Mesenchymal stem cell (in vitro differentiated cells and primary cell): ENCODE measurements around the gene GDF9.

Experiments used
- DNase-seq: peaks from one replicate; pipeline ENCODE4 v3.0.0-alpha.2; 2013
- H2AFZ ChIP-seq: one replicate; pipeline ENCODE4 v1.6.1; 2013; ENCODE audit warnings: low read depth, mild to moderate bottlenecking, control low read depth, inconsistent platforms, low read length, moderate library complexity
- H2AK5ac ChIP-seq: 2 replicates; pipeline ENCODE4 v1.6.1; 2013; ENCODE audit warnings: low read length, moderate library complexity, mild to moderate bottlenecking, inconsistent platforms; ENCODE audit not compliant: severe bottlenecking
- H2BK120ac ChIP-seq: one replicate; pipeline ENCODE4 v1.6.1; 2013; ENCODE audit warnings: low read depth, mild to moderate bottlenecking, inconsistent platforms, low read length, moderate library complexity
- H2BK12ac ChIP-seq, 2 experiments: one replicate each; pipeline ENCODE4 v1.6.1; 2013; ENCODE audit warnings: inconsistent platforms in 2 of 2, low read length in 2 of 2, mild to moderate bottlenecking in 2 of 2, moderate library complexity in 2 of 2, control low read depth in 1 of 2
- H2BK15ac ChIP-seq: one replicate; pipeline ENCODE4 v1.6.1; 2013; ENCODE audit warnings: mild to moderate bottlenecking, low read depth, inconsistent platforms; ENCODE audit not compliant: poor library complexity, severe bottlenecking
- H2BK5ac ChIP-seq: 2 replicates; pipeline ENCODE4 v1.6.1; 2013; ENCODE audit warnings: low read depth, mild to moderate bottlenecking, low read length, control low read depth, inconsistent platforms; ENCODE audit not compliant: poor library complexity, severe bottlenecking
- H3K14ac ChIP-seq, 2 experiments: one replicate each; pipeline ENCODE4 v1.6.1; 2013; ENCODE audit warnings: inconsistent platforms in 2 of 2, low read length in 2 of 2, control low read depth in 1 of 2, mild to moderate bottlenecking in 1 of 2, moderate library complexity in 1 of 2
- H3K18ac ChIP-seq, 2 experiments: one replicate each; pipeline ENCODE4 v1.6.1; 2013; ENCODE audit warnings: inconsistent platforms in 2 of 2, low read length in 2 of 2, control low read depth in 1 of 2, low read depth in 1 of 2, mild to moderate bottlenecking in 1 of 2
- H3K23ac ChIP-seq, 2 experiments: one replicate each; pipeline ENCODE4 v1.6.1; 2013; ENCODE audit warnings: inconsistent platforms in 2 of 2, low read length in 2 of 2, mild to moderate bottlenecking in 2 of 2, moderate library complexity in 2 of 2, control low read depth in 1 of 2
- H3K27ac ChIP-seq: 2 replicates; pipeline ENCODE4 v1.5.1; 2013; ENCODE audit warnings: mild to moderate bottlenecking, moderate library complexity, low read length, control low read depth, inconsistent platforms; ENCODE audit not compliant: poor library complexity, severe bottlenecking
- H3K27me3 ChIP-seq, 2 experiments: 2 replicates each; pipeline versions ENCODE4 v1.6.1 to v1.7.0; 2013; ENCODE audit warnings: low read length in 2 of 2, mild to moderate bottlenecking in 2 of 2, moderate library complexity in 2 of 2, control low read depth in 1 of 2, inconsistent platforms in 1 of 2; ENCODE audit not compliant: control insufficient read depth in 1 of 2, insufficient read depth in 1 of 2
- H3K36me3 ChIP-seq, 2 experiments: 2 replicates each; pipeline versions ENCODE4 v1.6.1 to v1.7.0; 2013; ENCODE audit warnings: low read length in 2 of 2, control low read depth in 1 of 2, inconsistent platforms in 1 of 2, low read depth in 1 of 2, mild to moderate bottlenecking in 1 of 2; ENCODE audit not compliant: insufficient read depth in 2 of 2, control insufficient read depth in 1 of 2
- H3K4ac ChIP-seq, 2 experiments: one replicate each; pipeline ENCODE4 v1.6.1; 2013; ENCODE audit warnings: inconsistent platforms in 2 of 2, low read length in 2 of 2, mild to moderate bottlenecking in 2 of 2, moderate library complexity in 2 of 2, control low read depth in 1 of 2, low read depth in 1 of 2
- H3K4me1 ChIP-seq: 2 replicates; pipeline ENCODE4 v1.6.1; 2013; ENCODE audit warnings: low read depth, low read length, control low read depth; ENCODE audit not compliant: control insufficient read depth, insufficient read depth
- H3K4me2 ChIP-seq: 2 replicates; pipeline ENCODE4 v1.6.1; 2013; ENCODE audit warnings: low read length, mild to moderate bottlenecking, inconsistent platforms; ENCODE audit not compliant: poor library complexity, severe bottlenecking
- H3K4me3 ChIP-seq, 2 experiments: 2 replicates each; pipeline versions ENCODE4 v1.5.1 to v1.7.0; 2013; ENCODE audit warnings: low read length in 2 of 2, mild to moderate bottlenecking in 2 of 2, control low read depth in 1 of 2, low read depth in 1 of 2; ENCODE audit not compliant: insufficient read depth in 1 of 2
- H3K79me1 ChIP-seq: replicated peaks from 2 replicates; pipeline ENCODE4 v1.6.1; 2013; ENCODE audit warnings: mild to moderate bottlenecking, control low read depth, low read length, inconsistent platforms; ENCODE audit not compliant: poor library complexity, severe bottlenecking
- H3K9ac ChIP-seq: 2 replicates; pipeline ENCODE4 v1.7.0; 2013; ENCODE audit warnings: mild to moderate bottlenecking, low read length, moderate library complexity
- H3K9me3 ChIP-seq: 2 replicates; pipeline ENCODE4 v1.7.0; 2013; ENCODE audit warnings: mild to moderate bottlenecking, low read length; ENCODE audit not compliant: control insufficient read depth
- H4K8ac ChIP-seq: one replicate; pipeline ENCODE4 v1.6.1; 2013; ENCODE audit warnings: inconsistent platforms, mild to moderate bottlenecking, low read length, moderate library complexity
- H4K91ac ChIP-seq: one replicate; pipeline ENCODE4 v1.6.1; 2013; ENCODE audit warnings: mild to moderate bottlenecking, low read length, inconsistent platforms
- WGBS: methylation state at CpG from one replicate; pipeline ENCODE4 v1.1.7; 2013; ENCODE audit warnings: mixed read lengths; 5-methylcytosine and 5-hydroxymethylcytosine counted together

Gene GDF9

DNA sequence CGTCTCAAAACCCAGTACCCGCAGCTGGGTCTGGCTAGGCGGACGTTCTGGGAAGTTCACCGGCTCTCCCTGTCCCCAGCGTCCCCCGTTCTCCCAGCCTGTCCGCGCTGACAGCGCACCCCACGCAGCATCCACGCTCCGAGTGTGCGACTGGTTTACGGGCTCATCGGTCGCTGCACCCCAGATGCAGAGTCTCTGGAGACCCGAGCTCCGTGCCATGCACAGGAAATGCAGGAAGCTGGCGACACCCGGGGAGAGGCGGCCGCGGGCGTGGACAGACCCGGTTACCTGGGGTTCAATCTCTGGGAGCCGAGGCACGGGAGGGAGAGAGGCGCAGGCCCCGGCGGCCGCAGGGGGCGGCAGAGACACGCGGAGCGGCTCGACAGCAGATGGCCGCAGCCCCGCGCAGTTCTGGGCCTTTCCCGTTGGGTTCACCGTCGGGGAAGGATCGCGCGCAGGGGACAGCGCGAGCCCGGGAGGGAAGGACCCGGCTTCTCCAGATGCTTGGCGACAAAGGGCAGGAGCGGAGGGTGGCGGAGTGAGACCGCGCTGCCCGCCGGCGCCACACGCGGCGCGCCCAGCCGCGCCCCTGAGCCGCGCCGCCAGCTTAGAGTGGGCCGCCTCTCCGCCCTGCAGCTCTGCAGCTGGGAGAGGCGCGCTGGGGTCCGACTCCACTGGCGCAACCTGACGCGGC is 36.4 kb downstream of the GDF9 start:
- peaks cover 2 to 13% of the 10 kb centered on the region in 2 experiments for H3K36me3 ChIP-seq
- no peak overlapping the region for H2AK5ac ChIP-seq
- 8% methylated on average over 61 of the region's 75 CpGs for WGBS
- H2BK12ac ChIP-seq, result peak overlapping the region in 1 of 2 experiments; percentile 81
- H2BK15ac ChIP-seq, result peak overlapping the region; percentile 52
- peaks cover 13% of the 10 kb centered on the region for H3K4me1 ChIP-seq
- peak overlapping the region; percentile 51 to 64 for H3K4ac ChIP-seq
- H3K27me3 ChIP-seq, result no peaks in the 10 kb centered on the region
- peak overlapping the region; percentile 82 for H4K8ac ChIP-seq
- H2AFZ ChIP-seq, result peak overlapping the region; percentile 80
- DNase-seq, result peak; percentile 71
- H3K23ac ChIP-seq, result peak overlapping the region in 1 of 2 experiments; percentile 65
- peak overlapping the region; percentile 76 to 81 for H3K18ac ChIP-seq
- peak overlapping the region in 1 of 2 experiments; percentile 73 for H3K14ac ChIP-seq
- no peaks in the 10 kb centered on the region for H3K9me3 ChIP-seq
- peaks cover 7% of the 10 kb centered on the region for H3K79me1 ChIP-seq
- peak overlapping the region; percentile 78 to 81 for H3K4me3 ChIP-seq
- peak overlapping the region; percentile 80 for H3K4me2 ChIP-seq
- peak overlapping the region; percentile 32 for H4K91ac ChIP-seq
- no peak overlapping the region for H3K27ac ChIP-seq
- no peak overlapping the region for H2BK5ac ChIP-seq
- H3K9ac ChIP-seq, result peak overlapping the region; percentile 84
- H2BK120ac ChIP-seq, result peak overlapping the region; percentile 61

- no peak overlapping the region for H2BK120ac ChIP-seq
- peak overlapping the region in 1 of 2 experiments; percentile 81 for H3K4me3 ChIP-seq
- H3K9me3 ChIP-seq, result no peaks in the 10 kb centered on the region
- no peak overlapping the region for H4K91ac ChIP-seq
- peaks cover 7% of the 10 kb centered on the region for H3K79me1 ChIP-seq
- H2AFZ ChIP-seq, result no peak overlapping the region
- peak overlapping the region; percentile 84 for H3K9ac ChIP-seq
- no peak overlapping the region for H3K23ac ChIP-seq
- H3K27me3 ChIP-seq, result no peaks in the 10 kb centered on the region
- WGBS, result 85% methylated on average over 4 of the region's 4 CpGs
- DNase-seq, result no peak
- no peak overlapping the region for H3K18ac ChIP-seq
- H2BK12ac ChIP-seq, result no peak overlapping the region
- no peak overlapping the region for H3K4me2 ChIP-seq
- no peak overlapping the region for H2AK5ac ChIP-seq
- H2BK5ac ChIP-seq, result no peak overlapping the region
- H3K4me1 ChIP-seq, result peaks cover 13% of the 10 kb centered on the region
- H2BK15ac ChIP-seq, result no peak overlapping the region
- no peak overlapping the region for H3K14ac ChIP-seq
- H3K27ac ChIP-seq, result no peak overlapping the region
- peak overlapping the region; percentile 19 for H4K8ac ChIP-seq
- H3K36me3 ChIP-seq, result peaks cover 10 to 14% of the 10 kb centered on the region in 2 experiments
- H3K4ac ChIP-seq, result no peak overlapping the region
Measured at GRCh38 chr5:132828846-132829494, 37.3 kb downstream of the GDF9 start.

GRCh38 chr5:132827943-132828673 is 38.2 kb downstream of the GDF9 start:
- H3K23ac ChIP-seq, result no peak overlapping the region
- no peak overlapping the region for H3K4me2 ChIP-seq
- DNase-seq, result no peak
- H3K18ac ChIP-seq, result no peak overlapping the region
- no peaks in the 10 kb centered on the region for H3K27me3 ChIP-seq
- H3K36me3 ChIP-seq, result peaks cover 11 to 14% of the 10 kb centered on the region in 2 experiments
- peaks cover 18% of the 10 kb centered on the region for H3K4me1 ChIP-seq
- H2BK120ac ChIP-seq, result no peak overlapping the region
- no peak overlapping the region for H2BK5ac ChIP-seq
- H2AK5ac ChIP-seq, result no peak overlapping the region
- no peak overlapping the region for H2BK15ac ChIP-seq
- H4K8ac ChIP-seq, result no peak overlapping the region
- no peak overlapping the region for H3K14ac ChIP-seq
- H3K79me1 ChIP-seq, result peaks cover 7% of the 10 kb centered on the region
- H3K9me3 ChIP-seq, result no peaks in the 10 kb centered on the region
- 76% methylated on average over 4 of the region's 4 CpGs for WGBS
- no peak overlapping the region for H3K4me3 ChIP-seq
- no peak overlapping the region for H2BK12ac ChIP-seq
- no peak overlapping the region for H3K4ac ChIP-seq
- H4K91ac ChIP-seq, result no peak overlapping the region
- no peak overlapping the region for H3K9ac ChIP-seq
- H2AFZ ChIP-seq, result no peak overlapping the region
- H3K27ac ChIP-seq, result no peak overlapping the region
